Activated CD4-positive, alpha-beta T cell treated with anti-CD3 and anti-CD28 coated beads for 24 hours (primary cell): ENCODE results near the gene IRGQ.
"Not testable (repeated sequence)": the region's sequence is repeated elsewhere in the genome, so short reads cannot be mapped to it uniquely, and the experiment has no call there.

ENCODE experiments used
- DNase-seq, 2 donors: peaks; one replicate each; pipeline ENCODE4 v3.0.0-alpha.2; 2020; ENCODE audit warnings: low read depth in 2 of 2

Gene IRGQ

GRCh38 chr19:43595999-43596841 is at the start of gene IRGQ, which contains the start of gene ZNF576:
Gene IRGQ, minus strand, starts transcription at chr19:43596134. Its CDS starts 796 bp downstream, at chr19:43595338.
Gene ZNF576, plus strand, starts transcription at chr19:43596595. Its CDS starts 514 bp downstream, at chr19:43597109.
- peak; percentile 99 to 100 for DNase-seq

GRCh38 chr19:43644181-43644580 is 48.2 kb upstream of the IRGQ start:
- no peak for DNase-seq

- no peak for DNase-seq
These were observed 47.4 kb upstream of the IRGQ start for GRCh38 chr19:43643326-43643725.

- no peak for DNase-seq
These were observed 46.6 kb upstream of the IRGQ start for GRCh38 chr19:43642531-43642930.

GRCh38 chr19:43641333-43641732 is 45.4 kb upstream of the IRGQ start:
- no peak for DNase-seq

- no peak for DNase-seq
These were observed 44.5 kb upstream of the IRGQ start for GRCh38 chr19:43640424-43640757.

- DNase-seq, result peak in 1 of 2 donors; percentile 15
These were observed 43.8 kb upstream of the IRGQ start, which contains the start of gene CADM4 for GRCh38 chr19:43639519-43640423. Gene CADM4, minus strand, starts transcription at chr19:43639850. Its CDS starts 60 bp downstream, at chr19:43639790.

GRCh38 chr19:43638995-43639518 is 43.1 kb upstream of the IRGQ start:
- no peak for DNase-seq

GRCh38 chr19:43638214-43638994 is 42.5 kb upstream of the IRGQ start:
- DNase-seq, result no peak

- DNase-seq, result no peak
These were observed 40.3 kb upstream of the IRGQ start for GRCh38 chr19:43636121-43636683.

- DNase-seq, result not testable (repeated sequence)
These were observed 39.6 kb upstream of the IRGQ start for GRCh38 chr19:43635561-43635940.

GRCh38 chr19:43634872-43635560 is 39.1 kb upstream of the IRGQ start:
- DNase-seq, result no peak

- no peak for DNase-seq
These were observed 38.6 kb upstream of the IRGQ start for GRCh38 chr19:43634506-43634871.

GRCh38 chr19:43634068-43634467 is 38.1 kb upstream of the IRGQ start:
- no peak for DNase-seq

GRCh38 chr19:43633520-43633919 is 37.6 kb upstream of the IRGQ start:
- DNase-seq, result no peak

GRCh38 chr19:43631491-43631890 is 35.6 kb upstream of the IRGQ start:
- DNase-seq, result no peak

- DNase-seq, result no peak
These were observed 32.9 kb upstream of the IRGQ start for GRCh38 chr19:43628646-43629326.

GRCh38 chr19:43626838-43627237 is 30.9 kb upstream of the IRGQ start:
- no peak for DNase-seq

- no peak for DNase-seq
These were observed 30.1 kb upstream of the IRGQ start for GRCh38 chr19:43625918-43626579.
